HCT116 (cell line): ENCODE data around the gene CALHM3. TPM values are rescaled to one million over a fixed set of nuclear protein-coding genes. Genes with fewer than 3 reads are reported as not detected.

Source experiments
- ATAC-seq: fragments of 200-7000 bp; cut with Tn5 transposase; 2 replicates; pipeline ENCODE4 v1.9.1; 2020; ENCODE audit warnings: mild to moderate bottlenecking, moderate library complexity
- BruUV-seq: library from RNA; stranded (reverse); fragments of 400-500 nt; replicated peaks from 2 replicates; lab custom pipeline; 2021; lab: Mats Ljungman, UMichigan
- CTCF ChIA-PET: fragments of 300-600 bp; sonication (Branson Sonifier 250); formaldehyde crosslinking; loops from one replicate; lab custom pipeline; 2021; ENCODE audit warnings: antibody characterized with exemption; lab: Charles Lee
- POLR2A ChIA-PET: fragments of 300-600, 350-600 bp; sonication (Branson Sonifier 250); formaldehyde crosslinking; loops from one replicate; lab custom pipeline; 2021; ENCODE audit warnings: antibody characterized with exemption; lab: Charles Lee
- RAD21 ChIA-PET, 2 experiments: fragments of 300-600 bp; sonication (Branson Sonifier 250); formaldehyde crosslinking; loops; one replicate each; lab custom pipeline; 2023; ENCODE audit warnings: low total read pairs in 2 of 2; ENCODE audit not compliant: uncharacterized antibody in 2 of 2, unreplicated experiment in 2 of 2, low non-redundant PET in 1 of 2; lab: Charles Lee
- DNase-seq: peaks from one replicate; pipeline ENCODE4 v3.0.0-alpha.2; 2010; ENCODE audit warnings: low read depth, low spot score
- H2AFZ ChIP-seq: fragments of 200-600 bp; shearing (Covaris generic), sonication (generic); 2 replicates; pipeline ENCODE4 v1.6.1; 2017; ENCODE audit warnings: low read depth, mixed run types, mixed read lengths, antibody characterized with exemption, low read length; ENCODE audit not compliant: poor library complexity, severe bottlenecking
- H3K27ac ChIP-seq: 2 replicates; pipeline ENCODE4 v1.5.1; 2012; ENCODE audit warnings: low read depth, low read length
- H3K27me3 ChIP-seq: fragments of 200-600 bp; sonication (generic); 2 replicates; pipeline ENCODE4 v1.6.1; 2016; ENCODE audit warnings: mixed run types, low read length, mixed read lengths; ENCODE audit not compliant: insufficient read depth
- H3K36me3 ChIP-seq, 2 experiments: fragments of 200-500 bp in 1 of 2; fragments of 200-600 bp in 1 of 2; sonication (Bioruptor generic) in 1 of 2; sonication (generic) in 1 of 2; 2 replicates each; pipeline versions ENCODE4 v1.5.1 to v1.6.1; 2014 to 2016; ENCODE audit warnings: low read length in 2 of 2, inconsistent platforms in 1 of 2, mixed read lengths in 1 of 2, mixed run types in 1 of 2; ENCODE audit not compliant: insufficient read depth in 2 of 2, control insufficient read depth in 1 of 2
- H3K4me1 ChIP-seq, 2 experiments: fragments of 200-600 bp in 1 of 2; sonication (generic) in 1 of 2; 2 replicates each; pipeline versions ENCODE4 v1.5.1 to v1.6.1; 2012 to 2017; ENCODE audit warnings: low read length in 2 of 2, inconsistent platforms in 1 of 2, mild to moderate bottlenecking in 1 of 2, mixed read lengths in 1 of 2, mixed run types in 1 of 2, moderate library complexity in 1 of 2; ENCODE audit not compliant: insufficient read depth in 2 of 2, control insufficient read depth in 1 of 2
- H3K4me2 ChIP-seq: fragments of 200-600 bp; sonication (generic); 2 replicates; pipeline ENCODE4 v1.6.1; 2017; ENCODE audit warnings: mixed run types, low read length, mixed read lengths
- H3K4me3 ChIP-seq, 2 experiments: fragments of 200-600 bp in 1 of 2; sonication (generic) in 1 of 2; replicated peaks in 1 of 2; 2 replicates each; pipeline ENCODE4 v1.5.1; 2011 to 2016; ENCODE audit warnings: low read length in 2 of 2, control low read depth in 1 of 2, low read depth in 1 of 2, mild to moderate bottlenecking in 1 of 2, mixed read lengths in 1 of 2, mixed run types in 1 of 2
- H3K79me2 ChIP-seq: fragments of 200-600 bp; sonication (generic); 2 replicates; pipeline ENCODE4 v1.6.1; 2017; ENCODE audit warnings: mild to moderate bottlenecking, mixed run types, low read length, moderate library complexity, mixed read lengths; ENCODE audit not compliant: insufficient read depth
- H3K9ac ChIP-seq: fragments of 200-600 bp; sonication (generic); 2 replicates; pipeline ENCODE4 v1.6.1; 2016; ENCODE audit warnings: low read length, mixed read lengths
- H3K9me2 ChIP-seq: fragments of 200-600 bp; sonication (generic), shearing (Covaris generic); 2 replicates; pipeline ENCODE4 v1.6.1; 2017; ENCODE audit warnings: mixed run types, mild to moderate bottlenecking, moderate library complexity; ENCODE audit not compliant: insufficient read depth
- H3K9me3 ChIP-seq, 2 experiments: fragments of 200-500 bp in 1 of 2; fragments of 200-600 bp in 1 of 2; sonication (Bioruptor generic) in 1 of 2; sonication (generic) in 1 of 2; 2 replicates each; pipeline ENCODE4 v1.6.1; 2014 to 2017; ENCODE audit warnings: low read length in 2 of 2, mixed read lengths in 2 of 2, inconsistent platforms in 1 of 2, low read depth in 1 of 2, mild to moderate bottlenecking in 1 of 2, mixed run types in 1 of 2, moderate library complexity in 1 of 2; ENCODE audit not compliant: control insufficient read depth in 1 of 2, insufficient read depth in 1 of 2
- H4K20me1 ChIP-seq: fragments of 200-600 bp; sonication (generic), shearing (Covaris generic); 2 replicates; pipeline ENCODE4 v1.6.1; 2017; ENCODE audit warnings: mixed run types, mild to moderate bottlenecking, moderate library complexity; ENCODE audit not compliant: insufficient read depth
- CBX3 ChIP-seq: IDR thresholded peaks from 2 replicates; pipeline ENCODE4 v1.6.1; 2012; ENCODE audit warnings: low read depth
- CEBPB ChIP-seq: IDR thresholded peaks from 2 replicates; pipeline ENCODE4 v1.6.1; 2012; ENCODE audit warnings: low read depth
- CTCF ChIP-seq, 3 experiments: fragments of 200-600 bp in 1 of 3; sonication (generic) in 1 of 3; IDR thresholded peaks in 2 of 3; conservative IDR thresholded peaks in 1 of 3; 2 replicates each; pipeline ENCODE4 v1.5.1; 2012 to 2017; ENCODE audit warnings: low read depth in 2 of 3, low read length in 2 of 3, antibody characterized with exemption in 1 of 3, borderline replicate concordance in 1 of 3, control low read depth in 1 of 3, mild to moderate bottlenecking in 1 of 3, mixed read lengths in 1 of 3, mixed run types in 1 of 3, moderate library complexity in 1 of 3; ENCODE audit not compliant: insufficient read depth in 1 of 3
- EGR1 ChIP-seq: IDR thresholded peaks from 2 replicates; pipeline ENCODE4 v1.6.1; 2012; ENCODE audit warnings: low read depth
- ELF1 ChIP-seq: IDR thresholded peaks from 2 replicates; pipeline ENCODE4 v1.6.1; 2012; ENCODE audit warnings: low read depth, borderline replicate concordance
- EZH2phosphoT487 ChIP-seq: fragments of 200-600 bp; IDR thresholded peaks from 2 replicates; pipeline ENCODE4 v1.6.1; 2018; ENCODE audit warnings: antibody characterized with exemption, borderline replicate concordance
- JUND ChIP-seq: IDR thresholded peaks from 2 replicates; pipeline ENCODE4 v1.6.1; 2012
- MAX ChIP-seq: IDR thresholded peaks from 2 replicates; pipeline ENCODE4 v1.6.1; 2012
- POLR2A ChIP-seq: IDR thresholded peaks from 2 replicates; pipeline ENCODE4 v1.7.0; 2011; ENCODE audit warnings: borderline replicate concordance; ENCODE audit not compliant: insufficient read depth, insufficient read length; ENCODE audit errors: extremely low read depth
- POLR2AphosphoS5 ChIP-seq: IDR thresholded peaks from 2 replicates; pipeline ENCODE4 v1.6.1; 2011; ENCODE audit warnings: mild to moderate bottlenecking, low read depth, low read length, moderate library complexity
- RAD21 ChIP-seq: IDR thresholded peaks from 2 replicates; pipeline ENCODE4 v1.6.1; 2012; ENCODE audit warnings: low read depth, mild to moderate bottlenecking
- REST ChIP-seq: IDR thresholded peaks from 2 replicates; pipeline ENCODE4 v1.6.1; 2012; ENCODE audit warnings: low read depth
- SIN3A ChIP-seq: IDR thresholded peaks from 2 replicates; pipeline ENCODE4 v1.6.1; 2012; ENCODE audit warnings: low read depth
- SP1 ChIP-seq: IDR thresholded peaks from 2 replicates; pipeline ENCODE4 v1.6.1; 2012; ENCODE audit warnings: low read depth
- SRF ChIP-seq: IDR thresholded peaks from 2 replicates; pipeline ENCODE4 v1.6.1; 2012; ENCODE audit warnings: low read depth
- TCF7L2 ChIP-seq: IDR thresholded peaks from 2 replicates; pipeline ENCODE4 v1.7.0; 2011; ENCODE audit warnings: borderline replicate concordance, inconsistent platforms; ENCODE audit not compliant: insufficient read depth, insufficient read length; ENCODE audit errors: extremely low read depth
- YY1 ChIP-seq: IDR thresholded peaks from 2 replicates; pipeline ENCODE4 v1.6.1; 2011; ENCODE audit warnings: low read length, low read depth, moderate library complexity, mild to moderate bottlenecking; ENCODE audit not compliant: insufficient replicate concordance; ENCODE audit errors: extremely low read depth
- ZBTB33 ChIP-seq: IDR thresholded peaks from 2 replicates; pipeline ENCODE4 v1.6.1; 2011; ENCODE audit warnings: mild to moderate bottlenecking, low read length, moderate library complexity; ENCODE audit not compliant: insufficient replicate concordance; ENCODE audit errors: extremely low read depth
- ZFX ChIP-seq: fragments of 450-650 bp; IDR thresholded peaks from 2 replicates; pipeline ENCODE4 v1.6.1; 2017
- intact Hi-C: fragments of 100-400 bp; cut with micrococcal nuclease; formaldehyde crosslinking; loops from 2 replicates; pipeline ENCODE4 v1.10.0; 2022
- total RNA-seq: library from RNA; stranded (reverse); gene quantifications from one replicate; pipeline ENCODE4 v1.2.1, GENCODE V29; 2021; ENCODE audit not compliant: unreplicated experiment

CALHM3 gene
- total RNA-seq, 1 experiment from 2014 or later, result 0.49 TPM

GRCh38 chr10:103451091-103451813 lies 27.8 kb downstream of the CALHM3 start:
- peak overlapping the region; percentile 88 for H3K9ac ChIP-seq
- no peaks in the 10 kb centered on the region for H3K27me3 ChIP-seq
- DNase-seq, result peak; percentile 73
- TF ChIP-seq TCF7L2, result peak; percentile 97
- no peak for TF ChIP-seq RAD21
- no peak for TF ChIP-seq JUND
- no peak for TF ChIP-seq MAX
- no peak for TF ChIP-seq ELF1
- no peak for TF ChIP-seq EZH2phosphoT487
- no peak for TF ChIP-seq POLR2A
- no peak for TF ChIP-seq CBX3
- TF ChIP-seq CTCF (IDR thresholded peaks at IDR 0.05 in 2 of 3, conservative IDR thresholded peaks at IDR 0.05 in 1 of 3; ENCODE audit: borderline replicate concordance in 1 of 3, insufficient read depth in 1 of 3, low read depth in 2 of 3, low read length in 2 of 3), result no peak
- TF ChIP-seq EGR1, result no peak
- no peak for TF ChIP-seq SP1
- TF ChIP-seq SRF, result no peak
- TF ChIP-seq REST, result no peak
- TF ChIP-seq SIN3A, result no peak
- no peak for TF ChIP-seq ZFX
- TF ChIP-seq ZBTB33, result no peak
- TF ChIP-seq POLR2AphosphoS5, result peak; percentile 88
- no peak for TF ChIP-seq CEBPB
- TF ChIP-seq YY1, result peak; percentile 36
- peak; percentile 77 for ATAC-seq
- RAD21 ChIA-PET, result interaction anchor here in 1 of 2 experiments (0.5 kb wide), 1 partner anchor 212 kb away, joined by 3 read pairs; no protein-coding TSS in a partner anchor
- peaks cover 22 to 28% of the 10 kb centered on the region in 2 experiments for H3K36me3 ChIP-seq
- H4K20me1 ChIP-seq, result no peaks in the 10 kb centered on the region
- peak overlapping the region; percentile 76 for H2AFZ ChIP-seq
- peaks cover 11 to 55% of the 10 kb centered on the region in 2 experiments; a peak in 3 of 4 replicates for H3K4me1 ChIP-seq
- H3K4me3 ChIP-seq, result peak overlapping the region; percentile 89 to 93
- H3K4me2 ChIP-seq, result peak overlapping the region; percentile 99
- BruUV-seq, result no TSS peak
- POLR2A ChIA-PET, result interaction anchor here (0.6 to 1.4 kb wide), 7 partner anchors 8 to 98 kb away, joined by 3 to 5 read pairs (median 3); no protein-coding TSS in a partner anchor
- H3K9me2 ChIP-seq, result no peaks in the 10 kb centered on the region
- peak overlapping the region; percentile 83 for H3K27ac ChIP-seq
- CTCF ChIA-PET, result interaction anchor here (0.5 to 2.3 kb wide), 8 partner anchors 11 to 566 kb away, joined by 3 to 13 read pairs (median 4); partner anchors contain the start of genes ATP5MK and PDCD11
- no peaks in the 10 kb centered on the region for H3K9me3 ChIP-seq
- peaks cover 9% of the 10 kb centered on the region; the same call in 1 of the 2 replicates for H3K79me2 ChIP-seq
- intact Hi-C loops, result loop anchor here (2.0 kb wide), 1 partner anchor 32 kb away; no protein-coding TSS in a partner anchor
